GM23338 (cell line): ENCODE data around the gene ART1. TPM values are rescaled to one million over a fixed set of nuclear protein-coding genes. Genes with fewer than 3 reads are reported as not detected.

Experiments used
- ATAC-seq: fragments of 200-7000 bp; cut with Tn5 transposase; 3 replicates; pipeline ENCODE4 v1.9.1; 2020
- DNase-seq: peaks from one replicate; pipeline ENCODE4 v3.0.0-alpha.2; 2015; ENCODE audit warnings: low spot score
- H2AFZ ChIP-seq: fragments of 200-600 bp; sonication (generic); 2 replicates; pipeline ENCODE4 v1.8.0; 2016; ENCODE audit warnings: antibody characterized with exemption, mild to moderate bottlenecking, moderate library complexity
- H3F3A ChIP-seq: fragments of 200-600 bp; sonication (generic); replicated peaks from 2 replicates; pipeline ENCODE4 v1.8.0; 2017; ENCODE audit warnings: antibody characterized with exemption, mixed run types, low read depth
- H3K27ac ChIP-seq: fragments of 200-600 bp; sonication (generic); 2 replicates; pipeline ENCODE4 v1.6.1; 2016; ENCODE audit warnings: low read depth
- H3K27me3 ChIP-seq: fragments of 200-600 bp; sonication (generic); 2 replicates; pipeline ENCODE4 v1.8.0; 2016; ENCODE audit warnings: mild to moderate bottlenecking, mixed run types, moderate library complexity; ENCODE audit not compliant: insufficient read depth
- H3K36me3 ChIP-seq: fragments of 200-600 bp; sonication (generic); 2 replicates; pipeline ENCODE4 v1.8.0; 2016; ENCODE audit warnings: mild to moderate bottlenecking; ENCODE audit not compliant: insufficient read depth
- H3K4me1 ChIP-seq: fragments of 200-600 bp; sonication (generic); 2 replicates; pipeline ENCODE4 v1.8.0; 2016; ENCODE audit warnings: mild to moderate bottlenecking, moderate library complexity; ENCODE audit not compliant: insufficient read depth
- H3K4me2 ChIP-seq: fragments of 200-600 bp; sonication (generic); 2 replicates; pipeline ENCODE4 v1.7.1; 2017; ENCODE audit warnings: mixed run types
- H3K4me3 ChIP-seq: fragments of 200-600 bp; sonication (generic); 2 replicates; pipeline ENCODE4 v1.6.1; 2016; ENCODE audit warnings: mixed run types
- H3K79me2 ChIP-seq: fragments of 200-600 bp; sonication (generic); replicated peaks from 2 replicates; pipeline ENCODE4 v1.8.0; 2017; ENCODE audit warnings: mild to moderate bottlenecking; ENCODE audit not compliant: insufficient read depth
- H3K9me2 ChIP-seq: fragments of 200-600 bp; sonication (generic); 2 replicates; pipeline ENCODE4 v1.8.0; 2017; ENCODE audit not compliant: insufficient read depth
- H4K20me1 ChIP-seq: fragments of 200-600 bp; sonication (generic); replicated peaks from 2 replicates; pipeline ENCODE4 v1.8.0; 2017; ENCODE audit warnings: mild to moderate bottlenecking; ENCODE audit not compliant: insufficient read depth
- H3K27ac Mint-ChIP-seq: 2 replicates; pipeline ENCODE4 v1.8.0; 2020; ENCODE audit warnings: inconsistent platforms, mild to moderate bottlenecking, moderate library complexity, mixed read lengths
- H3K27me3 Mint-ChIP-seq: 3 replicates; pipeline ENCODE4 v1.8.0; 2022; ENCODE audit warnings: low read depth, mild to moderate bottlenecking, moderate library complexity, mixed read lengths, inconsistent platforms; ENCODE audit not compliant: insufficient read depth, poor library complexity
- H3K36me3 Mint-ChIP-seq: 3 replicates; pipeline ENCODE4 v1.8.0; 2021; ENCODE audit warnings: low read depth, mild to moderate bottlenecking, inconsistent platforms, moderate library complexity, mixed read lengths
- H3K4me1 Mint-ChIP-seq: 3 replicates; pipeline ENCODE4 v1.8.0; 2020; ENCODE audit warnings: mild to moderate bottlenecking, inconsistent platforms, mixed read lengths
- H3K4me3 Mint-ChIP-seq: 3 replicates; pipeline ENCODE4 v1.8.0; 2021; ENCODE audit warnings: moderate library complexity, mild to moderate bottlenecking, inconsistent platforms, mixed read lengths
- H3K9me3 Mint-ChIP-seq: 3 replicates; pipeline ENCODE4 v1.8.0; 2020; ENCODE audit warnings: moderate library complexity, mild to moderate bottlenecking, inconsistent platforms, mixed read lengths
- CREB1 ChIP-seq: fragments of 250-450 bp; sonication (Bioruptor Pico); IDR thresholded peaks from 2 replicates; pipeline ENCODE4 v1.5.0; 2020; ENCODE audit warnings: low read depth, mild to moderate bottlenecking, moderate library complexity
- EZH2 ChIP-seq: fragments of 200-600 bp; sonication (generic); IDR thresholded peaks from one replicate; pipeline ENCODE4 v1.8.0; 2017; ENCODE audit warnings: antibody characterized with exemption, mild to moderate bottlenecking, low read depth; ENCODE audit not compliant: unreplicated experiment
- EZH2phosphoT487 ChIP-seq: fragments of 200-600 bp; sonication (generic); IDR thresholded peaks from one replicate; pipeline ENCODE4 v1.8.1; 2018; ENCODE audit warnings: antibody characterized with exemption; ENCODE audit not compliant: unreplicated experiment
- JUNB ChIP-seq: IDR thresholded peaks from one replicate; pipeline ENCODE4 v1.6.1; 2016; ENCODE audit warnings: antibody characterized with exemption; ENCODE audit not compliant: unreplicated experiment
- NANOG ChIP-seq: IDR thresholded peaks from 2 replicates; pipeline ENCODE4 v1.6.1; 2016; ENCODE audit warnings: antibody characterized with exemption, borderline replicate concordance
- POLR2AphosphoS5 ChIP-seq: IDR thresholded peaks from 2 replicates; pipeline ENCODE4 v1.6.1; 2016; ENCODE audit warnings: antibody characterized with exemption, low read depth
- STAT1 ChIP-seq: IDR thresholded peaks from one replicate; pipeline ENCODE4 v1.6.1; 2016; ENCODE audit warnings: antibody characterized with exemption; ENCODE audit not compliant: unreplicated experiment
- ZNF114 ChIP-seq: fragments of 250-450 bp; sonication (Bioruptor Pico); IDR thresholded peaks from 2 replicates; pipeline ENCODE4 v1.5.0; 2020; ENCODE audit warnings: mild to moderate bottlenecking, moderate library complexity
- ZNF331 ChIP-seq: fragments of 250-450 bp; sonication (Bioruptor Pico); IDR thresholded peaks from 2 replicates; pipeline ENCODE4 v1.5.0; 2020; ENCODE audit warnings: low read depth, mild to moderate bottlenecking, moderate library complexity
- polyA plus RNA-seq: library from polyadenylated mRNA; unstranded; fragments of >200 nt; fragmentation: Nextera tagmentation; extraction: Ambion mirVana; gene quantifications from 2 replicates; pipeline ENCODE4 v1.2.1, GENCODE V29; 2016
- total RNA-seq: library from RNA; depleted of rRNA; stranded (reverse); fragments of >200 nt; shearing (Covaris generic); gene quantifications from 2 replicates; pipeline ENCODE4 v1.2.3, GENCODE V29; 2014
- TF ChIP-seq, protein P1 (sequence below): fragments of 250-450 bp; sonication (Bioruptor Pico); IDR thresholded peaks from 2 replicates; pipeline ENCODE4 v1.5.0; 2020; ENCODE audit warnings: mild to moderate bottlenecking, moderate library complexity
- TF ChIP-seq, protein P2 (sequence below): IDR thresholded peaks from 2 replicates; pipeline ENCODE4 v1.6.1; 2016; ENCODE audit warnings: antibody characterized with exemption
- TF ChIP-seq, protein P3 (sequence below), 2 experiments: fragments of 200-600 bp in 1 of 2; sonication (generic) in 1 of 2; conservative IDR thresholded peaks; 2 replicates each; pipeline versions ENCODE4 v1.5.1 to v1.6.1; 2016 to 2017; ENCODE audit warnings: antibody characterized with exemption in 2 of 2, low read depth in 2 of 2, mild to moderate bottlenecking in 2 of 2, moderate library complexity in 1 of 2
- TF ChIP-seq, protein P4 (sequence below): IDR thresholded peaks from one replicate; pipeline ENCODE4 v1.6.1; 2018; ENCODE audit warnings: antibody characterized with exemption; ENCODE audit not compliant: unreplicated experiment

The ART1 gene
- total and polyA plus RNA-seq, 2 experiments from 2014 or later, result not detected

GRCh38 chr11:3616721-3617460, 28.0 kb upstream of the ART1 start:
- Histone ChIP-seq H4K20me1 (no peaks in the 10 kb centered on the region), H3K4me1 (no peaks in the 10 kb centered on the region), H3K79me2 (no peaks in the 10 kb centered on the region), H3K27me3 (no peaks in the 10 kb centered on the region), H3F3A (no peaks in the 10 kb centered on the region), H2AFZ (no peak overlapping the region), H3K9me2 (0 out of 2 replicates have a peak, but pooled peaks cover 3% of the 10 kb centered on the region), H3K4me3 (no peak overlapping the region), H3K36me3 (no peaks in the 10 kb centered on the region), H3K27ac (no peak overlapping the region), H3K4me2 (no peak overlapping the region)
- TF ChIP-seq EZH2 (no peak), ZNF331 (CRISPR knock-in tag) (no peak), CREB1 (CRISPR knock-in tag) (no peak), POLR2AphosphoS5 (no peak), STAT1 (no peak), NANOG (no peak), EZH2phosphoT487 (no peak), JUNB (no peak), ZNF114 (CRISPR knock-in tag) (no peak)
- TF ChIP-seq, protein P1, sequence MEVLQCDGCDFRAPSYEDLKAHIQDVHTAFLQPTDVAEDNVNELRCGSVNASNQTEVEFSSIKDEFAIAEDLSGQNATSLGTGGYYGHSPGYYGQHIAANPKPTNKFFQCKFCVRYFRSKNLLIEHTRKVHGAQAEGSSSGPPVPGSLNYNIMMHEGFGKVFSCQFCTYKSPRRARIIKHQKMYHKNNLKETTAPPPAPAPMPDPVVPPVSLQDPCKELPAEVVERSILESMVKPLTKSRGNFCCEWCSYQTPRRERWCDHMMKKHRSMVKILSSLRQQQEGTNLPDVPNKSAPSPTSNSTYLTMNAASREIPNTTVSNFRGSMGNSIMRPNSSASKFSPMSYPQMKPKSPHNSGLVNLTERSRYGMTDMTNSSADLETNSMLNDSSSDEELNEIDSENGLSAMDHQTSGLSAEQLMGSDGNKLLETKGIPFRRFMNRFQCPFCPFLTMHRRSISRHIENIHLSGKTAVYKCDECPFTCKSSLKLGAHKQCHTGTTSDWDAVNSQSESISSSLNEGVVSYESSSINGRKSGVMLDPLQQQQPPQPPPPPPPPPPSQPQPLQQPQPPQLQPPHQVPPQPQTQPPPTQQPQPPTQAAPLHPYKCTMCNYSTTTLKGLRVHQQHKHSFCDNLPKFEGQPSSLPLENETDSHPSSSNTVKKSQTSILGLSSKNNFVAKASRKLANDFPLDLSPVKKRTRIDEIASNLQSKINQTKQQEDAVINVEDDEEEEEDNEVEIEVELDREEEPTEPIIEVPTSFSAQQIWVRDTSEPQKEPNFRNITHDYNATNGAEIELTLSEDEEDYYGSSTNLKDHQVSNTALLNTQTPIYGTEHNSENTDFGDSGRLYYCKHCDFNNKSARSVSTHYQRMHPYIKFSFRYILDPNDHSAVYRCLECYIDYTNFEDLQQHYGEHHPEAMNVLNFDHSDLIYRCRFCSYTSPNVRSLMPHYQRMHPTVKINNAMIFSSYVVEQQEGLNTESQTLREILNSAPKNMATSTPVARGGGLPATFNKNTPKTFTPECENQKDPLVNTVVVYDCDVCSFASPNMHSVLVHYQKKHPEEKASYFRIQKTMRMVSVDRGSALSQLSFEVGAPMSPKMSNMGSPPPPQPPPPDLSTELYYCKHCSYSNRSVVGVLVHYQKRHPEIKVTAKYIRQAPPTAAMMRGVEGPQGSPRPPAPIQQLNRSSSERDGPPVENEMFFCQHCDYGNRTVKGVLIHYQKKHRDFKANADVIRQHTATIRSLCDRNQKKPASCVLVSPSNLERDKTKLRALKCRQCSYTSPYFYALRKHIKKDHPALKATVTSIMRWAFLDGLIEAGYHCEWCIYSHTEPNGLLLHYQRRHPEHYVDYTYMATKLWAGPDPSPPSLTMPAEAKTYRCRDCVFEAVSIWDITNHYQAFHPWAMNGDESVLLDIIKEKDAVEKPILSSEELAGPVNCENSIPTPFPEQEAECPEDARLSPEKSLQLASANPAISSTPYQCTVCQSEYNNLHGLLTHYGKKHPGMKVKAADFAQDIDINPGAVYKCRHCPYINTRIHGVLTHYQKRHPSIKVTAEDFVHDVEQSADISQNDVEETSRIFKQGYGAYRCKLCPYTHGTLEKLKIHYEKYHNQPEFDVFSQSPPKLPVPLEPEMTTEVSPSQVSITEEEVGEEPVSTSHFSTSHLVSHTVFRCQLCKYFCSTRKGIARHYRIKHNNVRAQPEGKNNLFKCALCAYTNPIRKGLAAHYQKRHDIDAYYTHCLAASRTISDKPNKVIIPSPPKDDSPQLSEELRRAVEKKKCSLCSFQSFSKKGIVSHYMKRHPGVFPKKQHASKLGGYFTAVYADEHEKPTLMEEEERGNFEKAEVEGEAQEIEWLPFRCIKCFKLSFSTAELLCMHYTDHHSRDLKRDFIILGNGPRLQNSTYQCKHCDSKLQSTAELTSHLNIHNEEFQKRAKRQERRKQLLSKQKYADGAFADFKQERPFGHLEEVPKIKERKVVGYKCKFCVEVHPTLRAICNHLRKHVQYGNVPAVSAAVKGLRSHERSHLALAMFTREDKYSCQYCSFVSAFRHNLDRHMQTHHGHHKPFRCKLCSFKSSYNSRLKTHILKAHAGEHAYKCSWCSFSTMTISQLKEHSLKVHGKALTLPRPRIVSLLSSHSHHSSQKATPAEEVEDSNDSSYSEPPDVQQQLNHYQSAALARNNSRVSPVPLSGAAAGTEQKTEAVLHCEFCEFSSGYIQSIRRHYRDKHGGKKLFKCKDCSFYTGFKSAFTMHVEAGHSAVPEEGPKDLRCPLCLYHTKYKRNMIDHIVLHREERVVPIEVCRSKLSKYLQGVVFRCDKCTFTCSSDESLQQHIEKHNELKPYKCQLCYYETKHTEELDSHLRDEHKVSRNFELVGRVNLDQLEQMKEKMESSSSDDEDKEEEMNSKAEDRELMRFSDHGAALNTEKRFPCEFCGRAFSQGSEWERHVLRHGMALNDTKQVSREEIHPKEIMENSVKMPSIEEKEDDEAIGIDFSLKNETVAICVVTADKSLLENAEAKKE (CRISPR knock-in tag), result no peak
- TF ChIP-seq, protein P2, sequence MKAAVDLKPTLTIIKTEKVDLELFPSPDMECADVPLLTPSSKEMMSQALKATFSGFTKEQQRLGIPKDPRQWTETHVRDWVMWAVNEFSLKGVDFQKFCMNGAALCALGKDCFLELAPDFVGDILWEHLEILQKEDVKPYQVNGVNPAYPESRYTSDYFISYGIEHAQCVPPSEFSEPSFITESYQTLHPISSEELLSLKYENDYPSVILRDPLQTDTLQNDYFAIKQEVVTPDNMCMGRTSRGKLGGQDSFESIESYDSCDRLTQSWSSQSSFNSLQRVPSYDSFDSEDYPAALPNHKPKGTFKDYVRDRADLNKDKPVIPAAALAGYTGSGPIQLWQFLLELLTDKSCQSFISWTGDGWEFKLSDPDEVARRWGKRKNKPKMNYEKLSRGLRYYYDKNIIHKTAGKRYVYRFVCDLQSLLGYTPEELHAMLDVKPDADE, result no peak
- TF ChIP-seq, protein P3, sequence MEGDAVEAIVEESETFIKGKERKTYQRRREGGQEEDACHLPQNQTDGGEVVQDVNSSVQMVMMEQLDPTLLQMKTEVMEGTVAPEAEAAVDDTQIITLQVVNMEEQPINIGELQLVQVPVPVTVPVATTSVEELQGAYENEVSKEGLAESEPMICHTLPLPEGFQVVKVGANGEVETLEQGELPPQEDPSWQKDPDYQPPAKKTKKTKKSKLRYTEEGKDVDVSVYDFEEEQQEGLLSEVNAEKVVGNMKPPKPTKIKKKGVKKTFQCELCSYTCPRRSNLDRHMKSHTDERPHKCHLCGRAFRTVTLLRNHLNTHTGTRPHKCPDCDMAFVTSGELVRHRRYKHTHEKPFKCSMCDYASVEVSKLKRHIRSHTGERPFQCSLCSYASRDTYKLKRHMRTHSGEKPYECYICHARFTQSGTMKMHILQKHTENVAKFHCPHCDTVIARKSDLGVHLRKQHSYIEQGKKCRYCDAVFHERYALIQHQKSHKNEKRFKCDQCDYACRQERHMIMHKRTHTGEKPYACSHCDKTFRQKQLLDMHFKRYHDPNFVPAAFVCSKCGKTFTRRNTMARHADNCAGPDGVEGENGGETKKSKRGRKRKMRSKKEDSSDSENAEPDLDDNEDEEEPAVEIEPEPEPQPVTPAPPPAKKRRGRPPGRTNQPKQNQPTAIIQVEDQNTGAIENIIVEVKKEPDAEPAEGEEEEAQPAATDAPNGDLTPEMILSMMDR (conservative IDR thresholded peaks at IDR 0.05; ENCODE audit: low read depth in 2 of 2), result no peak
- TF ChIP-seq, protein P4, sequence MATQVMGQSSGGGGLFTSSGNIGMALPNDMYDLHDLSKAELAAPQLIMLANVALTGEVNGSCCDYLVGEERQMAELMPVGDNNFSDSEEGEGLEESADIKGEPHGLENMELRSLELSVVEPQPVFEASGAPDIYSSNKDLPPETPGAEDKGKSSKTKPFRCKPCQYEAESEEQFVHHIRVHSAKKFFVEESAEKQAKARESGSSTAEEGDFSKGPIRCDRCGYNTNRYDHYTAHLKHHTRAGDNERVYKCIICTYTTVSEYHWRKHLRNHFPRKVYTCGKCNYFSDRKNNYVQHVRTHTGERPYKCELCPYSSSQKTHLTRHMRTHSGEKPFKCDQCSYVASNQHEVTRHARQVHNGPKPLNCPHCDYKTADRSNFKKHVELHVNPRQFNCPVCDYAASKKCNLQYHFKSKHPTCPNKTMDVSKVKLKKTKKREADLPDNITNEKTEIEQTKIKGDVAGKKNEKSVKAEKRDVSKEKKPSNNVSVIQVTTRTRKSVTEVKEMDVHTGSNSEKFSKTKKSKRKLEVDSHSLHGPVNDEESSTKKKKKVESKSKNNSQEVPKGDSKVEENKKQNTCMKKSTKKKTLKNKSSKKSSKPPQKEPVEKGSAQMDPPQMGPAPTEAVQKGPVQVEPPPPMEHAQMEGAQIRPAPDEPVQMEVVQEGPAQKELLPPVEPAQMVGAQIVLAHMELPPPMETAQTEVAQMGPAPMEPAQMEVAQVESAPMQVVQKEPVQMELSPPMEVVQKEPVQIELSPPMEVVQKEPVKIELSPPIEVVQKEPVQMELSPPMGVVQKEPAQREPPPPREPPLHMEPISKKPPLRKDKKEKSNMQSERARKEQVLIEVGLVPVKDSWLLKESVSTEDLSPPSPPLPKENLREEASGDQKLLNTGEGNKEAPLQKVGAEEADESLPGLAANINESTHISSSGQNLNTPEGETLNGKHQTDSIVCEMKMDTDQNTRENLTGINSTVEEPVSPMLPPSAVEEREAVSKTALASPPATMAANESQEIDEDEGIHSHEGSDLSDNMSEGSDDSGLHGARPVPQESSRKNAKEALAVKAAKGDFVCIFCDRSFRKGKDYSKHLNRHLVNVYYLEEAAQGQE, result no peak
- ATAC-seq (no peak), DNase-seq (no peak)
- Mint-ChIP-seq H3K4me3 (no peak overlapping the region), H3K36me3 (no peaks in the 10 kb centered on the region; the same call in 2 of the 3 replicates), H3K27me3 (peaks cover 6% of the 10 kb centered on the region), H3K27ac (no peak overlapping the region), H3K9me3 (peaks cover 5% of the 10 kb centered on the region; the same call in 1 of the 3 replicates), H3K4me1 (peaks cover 13% of the 10 kb centered on the region)
